HG03039 (cell line): ENCODE results near the gene CPT1C.

Experiments used
- ATAC-seq: cut with Tn5 transposase; IDR thresholded peaks from one replicate; pipeline ENCODE4 v1.9.1; 2021; ENCODE audit warnings: mild to moderate bottlenecking, moderate library complexity; ENCODE audit not compliant: unreplicated experiment

Gene CPT1C

GRCh38 chr19:49690656-49691242, at the start of gene CPT1C:
Gene CPT1C (plus strand): TSS chr19:49691116. CDS start chr19:49692253, 1,137 bp downstream.
- no peak for ATAC-seq

- ATAC-seq: peak; percentile 49
Measured at GRCh38 chr19:49641688-49642491, 49.0 kb upstream of the CPT1C start, which contains the start of gene SCAF1. Gene SCAF1 (plus strand): TSS chr19:49642209. CDS start chr19:49645027, 2,818 bp downstream.

GRCh38 chr19:49642492-49643035, 48.4 kb upstream of the CPT1C start:
- no peak for ATAC-seq

- ATAC-seq: no peak
Measured at GRCh38 chr19:49643466-49643865, 47.5 kb upstream of the CPT1C start.

GRCh38 chr19:49645592-49645991, 45.3 kb upstream of the CPT1C start:
- no peak for ATAC-seq

- no peak for ATAC-seq
Measured at GRCh38 chr19:49645995-49646394, 44.9 kb upstream of the CPT1C start.

GRCh38 chr19:49646586-49646985, 44.3 kb upstream of the CPT1C start:
- ATAC-seq: no peak

DNA sequence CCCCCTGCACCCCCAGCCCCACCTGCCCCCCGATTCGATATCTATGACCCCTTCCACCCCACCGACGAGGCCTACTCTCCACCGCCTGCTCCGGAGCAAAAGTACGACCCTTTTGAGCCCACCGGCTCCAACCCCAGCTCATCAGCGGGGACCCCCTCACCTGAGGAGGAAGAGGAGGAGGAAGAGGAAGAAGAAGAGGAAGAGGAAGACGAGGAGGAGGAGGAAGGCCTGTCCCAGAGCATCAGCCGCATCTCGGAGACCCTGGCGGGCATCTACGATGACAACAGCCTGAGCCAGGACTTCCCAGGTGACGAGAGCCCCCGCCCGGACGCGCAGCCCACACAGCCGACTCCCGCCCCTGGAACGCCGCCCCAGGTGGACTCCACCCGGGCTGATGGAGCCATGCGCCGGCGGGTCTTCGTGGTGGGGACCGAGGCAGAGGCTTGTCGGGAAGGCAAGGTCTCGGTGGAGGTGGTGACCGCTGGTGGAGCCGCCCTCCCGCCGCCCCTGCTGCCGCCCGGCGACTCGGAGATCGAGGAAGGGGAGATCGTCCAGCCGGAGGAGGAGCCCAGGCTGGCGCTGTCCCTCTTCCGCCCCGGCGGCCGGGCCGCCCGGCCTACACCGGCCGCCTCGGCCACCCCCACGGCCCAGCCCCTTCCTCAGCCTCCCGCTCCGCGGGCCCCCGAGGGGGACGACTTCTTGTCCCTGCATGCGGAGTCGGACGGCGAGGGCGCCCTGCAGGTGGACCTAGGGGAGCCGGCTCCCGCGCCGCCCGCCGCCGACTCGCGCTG, 39.7 kb upstream of the CPT1C start:
- no peak for ATAC-seq

GRCh38 chr19:49651820-49652550, 38.9 kb upstream of the CPT1C start:
- no peak for ATAC-seq

DNA sequence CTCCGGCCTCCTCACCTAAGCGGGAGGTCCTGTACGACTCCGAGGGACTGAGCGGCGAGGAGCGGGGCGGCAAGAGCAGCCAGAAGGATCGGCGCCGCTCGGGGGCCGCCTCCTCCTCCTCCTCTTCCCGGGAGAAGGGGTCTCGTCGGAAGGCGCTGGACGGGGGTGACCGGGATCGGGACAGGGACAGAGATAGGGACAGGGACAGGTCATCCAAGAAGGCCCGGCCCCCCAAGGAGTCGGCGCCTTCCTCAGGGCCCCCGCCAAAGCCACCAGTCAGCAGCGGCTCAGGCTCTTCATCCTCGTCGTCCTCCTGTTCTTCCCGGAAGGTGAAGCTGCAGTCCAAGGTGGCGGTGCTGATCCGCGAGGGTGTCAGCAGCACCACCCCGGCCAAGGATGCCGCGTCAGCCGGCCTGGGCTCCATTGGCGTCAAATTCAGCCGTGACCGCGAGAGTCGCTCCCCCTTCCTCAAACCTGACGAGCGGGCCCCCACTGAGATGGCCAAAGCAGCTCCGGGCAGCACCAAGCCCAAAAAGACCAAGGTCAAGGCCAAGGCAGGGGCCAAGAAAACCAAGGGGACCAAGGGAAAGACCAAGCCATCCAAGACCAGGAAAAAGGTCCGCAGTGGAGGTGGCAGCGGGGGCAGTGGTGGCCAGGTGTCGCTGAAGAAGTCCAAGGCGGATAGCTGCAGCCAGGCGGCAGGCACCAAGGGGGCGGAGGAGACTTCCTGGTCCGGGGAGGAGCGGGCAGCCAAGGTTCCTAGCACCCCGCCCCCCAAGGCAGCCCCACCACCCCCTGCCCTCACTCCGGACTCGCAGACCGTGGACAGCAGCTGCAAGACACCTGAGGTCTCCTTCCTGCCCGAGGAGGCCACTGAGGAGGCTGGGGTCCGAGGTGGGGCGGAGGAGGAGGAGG, 38.1 kb upstream of the CPT1C start:
- ATAC-seq: no peak

DNA sequence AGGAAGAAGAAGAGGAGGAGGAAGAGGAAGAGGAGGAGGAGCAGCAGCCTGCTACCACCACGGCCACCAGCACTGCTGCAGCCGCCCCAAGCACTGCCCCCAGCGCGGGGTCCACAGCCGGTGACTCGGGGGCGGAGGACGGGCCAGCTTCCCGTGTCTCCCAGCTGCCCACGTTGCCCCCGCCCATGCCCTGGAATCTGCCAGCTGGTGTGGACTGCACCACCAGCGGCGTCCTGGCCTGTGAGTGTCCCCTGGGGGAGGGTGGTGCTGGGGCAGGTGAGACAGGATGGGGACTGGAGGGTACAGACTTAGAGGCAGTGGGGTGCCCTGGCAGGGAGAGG, 37.5 kb upstream of the CPT1C start:
- ATAC-seq: no peak

GRCh38 chr19:49654581-49654980, 36.3 kb upstream of the CPT1C start:
- no peak for ATAC-seq

DNA sequence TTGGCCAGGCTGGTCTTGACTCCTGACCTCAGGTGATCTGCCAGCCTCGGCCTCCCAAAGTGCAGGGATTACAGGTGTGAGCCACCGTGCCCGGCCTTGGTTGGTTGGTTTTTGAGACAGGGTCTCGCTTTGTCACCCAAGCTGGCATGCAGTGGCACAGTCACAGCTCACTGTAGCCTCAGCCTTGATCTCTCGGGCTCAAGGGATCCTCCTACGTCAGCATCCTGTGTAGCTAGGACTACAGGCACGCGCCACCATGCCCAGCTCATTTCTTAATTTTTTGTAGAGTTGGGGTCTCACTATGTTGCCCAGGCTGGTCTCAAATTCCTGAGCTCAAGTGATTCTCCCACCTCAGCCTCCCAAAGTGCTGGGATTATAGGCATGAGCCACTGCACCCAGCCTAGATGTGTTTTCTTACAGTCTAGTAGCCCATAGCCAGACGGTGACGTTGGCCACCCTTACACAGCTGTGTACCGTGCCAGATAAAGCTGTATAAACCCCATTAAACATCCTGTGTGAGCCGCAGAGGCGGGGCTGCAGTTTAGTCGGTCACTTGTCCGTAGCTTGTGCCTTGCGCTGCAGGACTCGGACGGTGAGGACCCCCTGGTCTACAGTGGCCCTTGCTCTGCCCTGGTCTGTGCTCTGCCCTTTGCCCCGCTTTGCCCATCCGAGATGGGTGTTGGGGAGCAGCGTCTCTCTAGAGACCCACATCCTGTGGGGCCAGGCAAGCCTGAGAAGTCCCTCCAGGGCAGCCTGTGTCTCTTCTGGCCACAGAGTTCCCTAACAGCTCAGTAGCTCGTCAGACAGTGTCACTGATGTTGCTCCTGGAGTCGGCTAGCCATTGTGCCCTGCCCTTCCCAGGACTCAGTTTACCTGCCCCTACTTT, 35.1 kb upstream of the CPT1C start:
- ATAC-seq: no peak

DNA sequence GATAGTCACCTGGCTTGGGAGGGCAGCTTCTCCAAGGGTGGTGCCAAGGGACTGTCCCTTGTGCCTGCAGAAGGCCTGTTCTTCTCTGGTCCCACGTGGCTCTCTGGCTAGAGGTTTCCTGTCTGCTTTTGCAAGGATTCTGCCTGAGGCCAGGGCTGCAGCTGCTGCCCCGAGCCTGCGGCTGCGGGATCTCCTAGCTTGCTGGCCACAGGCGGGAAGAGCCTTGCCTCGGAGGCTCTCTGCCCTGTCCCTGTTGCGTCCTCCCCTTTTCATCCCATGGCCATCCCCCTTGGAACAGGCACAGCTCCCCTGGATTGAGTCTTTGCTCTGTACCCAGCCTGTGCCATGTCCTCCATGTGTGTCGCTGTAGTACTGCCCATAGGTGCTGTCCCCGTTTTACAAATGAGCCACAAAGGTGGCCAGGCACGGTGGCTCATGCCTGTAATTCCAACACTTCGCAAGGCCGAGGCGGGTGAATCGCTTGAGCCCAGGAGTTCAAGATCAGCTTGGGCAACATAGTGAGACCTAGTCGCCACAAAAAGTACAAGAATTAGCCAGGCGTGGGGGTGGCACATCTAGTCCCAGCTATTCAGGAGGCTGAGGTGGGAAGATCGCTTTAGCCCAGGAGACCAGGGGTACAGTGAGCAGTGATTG, 34.3 kb upstream of the CPT1C start:
- no peak for ATAC-seq

- no peak for ATAC-seq
Measured at GRCh38 chr19:49657493-49658138, 33.3 kb upstream of the CPT1C start.

DNA sequence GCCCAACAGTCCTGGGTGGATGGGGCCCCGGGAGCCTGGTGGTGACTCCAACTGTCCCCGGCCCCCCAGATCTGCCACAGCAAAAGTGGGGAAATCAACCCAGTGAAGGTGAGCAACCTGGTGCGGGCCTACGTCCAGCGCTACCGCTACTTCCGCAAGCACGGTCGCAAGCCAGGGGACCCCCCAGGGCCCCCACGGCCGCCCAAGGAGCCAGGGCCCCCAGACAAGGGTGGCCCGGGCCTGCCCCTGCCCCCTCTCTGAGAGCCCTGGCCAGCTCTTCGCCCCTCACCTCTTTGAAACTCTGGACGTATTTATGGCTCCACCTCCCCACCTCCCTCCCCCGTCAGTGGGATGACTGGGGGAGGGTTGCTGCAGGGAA, 32.8 kb upstream of the CPT1C start:
- ATAC-seq: no peak

DNA sequence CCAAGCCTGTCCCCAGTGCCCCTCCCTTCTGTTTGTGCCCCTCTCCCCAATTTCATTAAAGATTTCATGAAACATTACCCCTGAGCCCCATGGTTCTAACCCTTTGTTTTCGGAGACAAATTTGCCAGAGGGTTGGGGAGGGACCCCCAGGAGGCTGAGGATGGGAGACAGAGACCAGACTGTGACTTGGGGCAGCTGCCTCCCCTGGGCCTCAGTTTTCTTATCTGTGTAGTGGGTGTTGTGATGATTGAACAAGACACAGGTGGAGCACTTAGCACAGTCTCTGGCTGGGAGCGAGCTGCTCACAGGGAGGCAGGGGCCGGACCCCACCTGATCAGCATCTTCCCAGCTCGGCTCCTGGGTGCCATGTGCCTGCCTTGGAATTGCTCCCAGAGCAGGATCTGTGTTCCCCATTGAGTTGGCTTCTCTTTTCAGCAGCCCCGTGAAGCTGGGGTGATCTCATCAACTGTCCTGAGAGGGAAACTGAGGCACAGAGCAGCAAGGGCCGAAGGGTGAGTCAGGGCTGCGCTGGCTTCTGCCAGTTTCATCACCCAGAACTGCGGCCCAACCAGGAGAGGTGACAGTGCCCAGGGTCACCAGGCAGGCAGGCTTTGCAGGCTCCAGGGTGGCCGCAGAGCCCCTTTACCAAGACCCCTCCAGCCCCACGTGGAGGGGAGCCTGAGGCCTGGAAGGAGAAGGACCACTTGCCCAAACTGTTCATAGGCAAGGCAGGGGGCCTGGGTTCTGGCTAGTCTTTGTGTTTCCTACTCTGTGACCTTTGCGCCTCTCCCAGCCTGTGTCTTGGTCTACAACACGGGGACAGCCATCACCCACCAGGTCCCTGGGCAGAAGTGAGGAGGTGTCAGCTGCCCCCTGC, 32.1 kb upstream of the CPT1C start:
- ATAC-seq: no peak
